Neural progenitor cell (in vitro differentiated cells): ENCODE measurements around the gene CNEP1R1. TPM values are rescaled to one million over a fixed set of nuclear protein-coding genes. Genes with fewer than 3 reads are reported as not detected.

ENCODE experiments used
- DNase-seq: peaks from one replicate; pipeline ENCODE4 v3.0.0-alpha.2; 2016; ENCODE audit warnings: low spot score
- H2AFZ ChIP-seq: fragments of 200-600 bp; sonication (generic); replicated peaks from 2 replicates; pipeline ENCODE4 v1.6.1; 2016; ENCODE audit warnings: antibody characterized with exemption
- H3F3A ChIP-seq: fragments of 200-600 bp; sonication (generic); 2 replicates; pipeline ENCODE4 v1.6.1; 2016; ENCODE audit warnings: antibody characterized with exemption, low read depth
- H3K27ac ChIP-seq: fragments of 200-600 bp; sonication (generic); 2 replicates; pipeline ENCODE4 v1.5.1; 2016; ENCODE audit warnings: mild to moderate bottlenecking
- H3K27me3 ChIP-seq: fragments of 200-600 bp; sonication (generic); 2 replicates; pipeline ENCODE4 v1.6.1; 2016; ENCODE audit warnings: mild to moderate bottlenecking, moderate library complexity
- H3K36me3 ChIP-seq: fragments of 200-600 bp; sonication (generic); 2 replicates; pipeline ENCODE4 v1.5.1; 2016
- H3K4me1 ChIP-seq: fragments of 200-600 bp; sonication (generic); 2 replicates; pipeline ENCODE4 v1.6.1; 2016; ENCODE audit warnings: mixed run types
- H3K4me2 ChIP-seq: fragments of 200-600 bp; sonication (generic); 2 replicates; pipeline ENCODE4 v1.6.1; 2016
- H3K4me3 ChIP-seq: fragments of 200-600 bp; sonication (generic); 2 replicates; pipeline ENCODE4 v1.5.1; 2016
- H3K79me2 ChIP-seq: fragments of 200-600 bp; sonication (generic); 2 replicates; pipeline ENCODE4 v1.6.1; 2016; ENCODE audit warnings: low read depth
- H3K9ac ChIP-seq: fragments of 200-600 bp; sonication (generic); 2 replicates; pipeline ENCODE4 v1.6.1; 2016
- H3K9me3 ChIP-seq: fragments of 200-600 bp; sonication (generic); 2 replicates; pipeline ENCODE4 v1.5.1; 2016; ENCODE audit warnings: low read depth
- H4K20me1 ChIP-seq: fragments of 200-600 bp; sonication (generic); 2 replicates; pipeline ENCODE4 v1.6.1; 2016; ENCODE audit warnings: low read depth
- H3K27ac Mint-ChIP-seq: 3 replicates; pipeline ENCODE4 v1.8.0; 2021; ENCODE audit warnings: mixed read lengths
- H3K27me3 Mint-ChIP-seq: 2 replicates; pipeline ENCODE4 v1.8.0; 2022; ENCODE audit warnings: low read depth, mild to moderate bottlenecking, inconsistent platforms, moderate library complexity, mixed read lengths; ENCODE audit not compliant: insufficient read depth
- H3K36me3 Mint-ChIP-seq: 3 replicates; pipeline ENCODE4 v1.8.0; 2021; ENCODE audit warnings: mixed read lengths
- H3K4me1 Mint-ChIP-seq: 3 replicates; pipeline ENCODE4 v1.8.0; 2021; ENCODE audit warnings: mixed read lengths
- H3K4me3 Mint-ChIP-seq: 3 replicates; pipeline ENCODE4 v1.8.0; 2021; ENCODE audit warnings: mild to moderate bottlenecking, moderate library complexity, mixed read lengths
- H3K9me3 Mint-ChIP-seq: 3 replicates; pipeline ENCODE4 v1.8.0; 2020; ENCODE audit warnings: mixed read lengths
- CTCF ChIP-seq: fragments of 200-600 bp; sonication (generic); IDR thresholded peaks from 2 replicates; pipeline ENCODE4 v1.5.1; 2017; ENCODE audit warnings: antibody characterized with exemption, mild to moderate bottlenecking
- EZH2 ChIP-seq: fragments of 200-600 bp; sonication (generic); IDR thresholded peaks from 2 replicates; pipeline ENCODE4 v1.6.1; 2017; ENCODE audit warnings: antibody characterized with exemption, mild to moderate bottlenecking, moderate library complexity
- EZH2phosphoT487 ChIP-seq: fragments of 200-600 bp; sonication (generic); IDR thresholded peaks from 2 replicates; pipeline ENCODE4 v1.6.1; 2017; ENCODE audit warnings: antibody characterized with exemption
- total RNA-seq: library from RNA; depleted of rRNA; stranded (reverse); fragments of >200 nt; gene quantifications from 2 replicates; pipeline ENCODE4 v1.2.3, GENCODE V29; 2015; ENCODE audit warnings: low replicate concordance

The CNEP1R1 gene
- total RNA-seq, 1 donor from 2014 or later = 52.7 TPM

- no peaks in the 10 kb centered on the region for H3K4me1 ChIP-seq
- Mint-ChIP-seq H3K27ac (no peak overlapping the region), H3K4me1 (peaks cover 3% of the 10 kb centered on the region), H3K9me3 (no peaks in the 10 kb centered on the region), H3K4me3 (no peak overlapping the region), H3K27me3 (no peaks in the 10 kb centered on the region), H3K36me3 (peaks cover 4% of the 10 kb centered on the region)
- no peak for TF ChIP-seq EZH2phosphoT487
- no peak for TF ChIP-seq EZH2
- no peak for TF ChIP-seq CTCF
- no peaks in the 10 kb centered on the region for H3K27me3 ChIP-seq
- H3K36me3 ChIP-seq = peaks cover 6% of the 10 kb centered on the region
- peak overlapping the region; percentile 48 for H3K27ac ChIP-seq
- no peak for DNase-seq
- H2AFZ ChIP-seq = no peak overlapping the region
- no peak overlapping the region for H3K4me3 ChIP-seq
- no peaks in the 10 kb centered on the region for H3K79me2 ChIP-seq
- H3F3A ChIP-seq = peaks cover 10% of the 10 kb centered on the region
- no peak overlapping the region for H3K9ac ChIP-seq
- H3K9me3 ChIP-seq = no peaks in the 10 kb centered on the region
- H3K4me2 ChIP-seq = no peak overlapping the region
- H4K20me1 ChIP-seq = no peaks in the 10 kb centered on the region
These were observed 13.3 kb downstream of the CNEP1R1 start for GRCh38 chr16:50038286-50038685.

- H4K20me1 ChIP-seq = no peaks in the 10 kb centered on the region
- no peak overlapping the region for H2AFZ ChIP-seq
- Mint-ChIP-seq H3K4me1 (peaks cover 3% of the 10 kb centered on the region), H3K27ac (no peak overlapping the region), H3K36me3 (peaks cover 4% of the 10 kb centered on the region), H3K27me3 (peaks cover 3% of the 10 kb centered on the region), H3K4me3 (no peak overlapping the region), H3K9me3 (no peaks in the 10 kb centered on the region)
- no peak overlapping the region for H3K9ac ChIP-seq
- no peak overlapping the region for H3K27ac ChIP-seq
- no peaks in the 10 kb centered on the region for H3K9me3 ChIP-seq
- no peaks in the 10 kb centered on the region for H3K4me1 ChIP-seq
- H3F3A ChIP-seq = peaks cover 10% of the 10 kb centered on the region
- DNase-seq = no peak
- H3K79me2 ChIP-seq = no peaks in the 10 kb centered on the region
- no peaks in the 10 kb centered on the region for H3K27me3 ChIP-seq
- no peak overlapping the region for H3K4me3 ChIP-seq
- TF ChIP-seq EZH2phosphoT487 (no peak), CTCF (no peak), EZH2 (no peak)
- peaks cover 4% of the 10 kb centered on the region for H3K36me3 ChIP-seq
- no peak overlapping the region for H3K4me2 ChIP-seq
These were observed 13.9 kb downstream of the CNEP1R1 start for GRCh38 chr16:50038756-50039529.

GRCh38 chr16:50040018-50040417 is 15.0 kb downstream of the CNEP1R1 start:
- no peaks in the 10 kb centered on the region for H4K20me1 ChIP-seq
- no peaks in the 10 kb centered on the region for H3K4me1 ChIP-seq
- H3K27ac ChIP-seq = no peak overlapping the region
- Mint-ChIP-seq H3K27ac (no peak overlapping the region), H3K4me1 (peaks cover 3% of the 10 kb centered on the region), H3K36me3 (no peaks in the 10 kb centered on the region), H3K9me3 (no peaks in the 10 kb centered on the region), H3K4me3 (no peak overlapping the region), H3K27me3 (peaks cover 6% of the 10 kb centered on the region)
- H3K27me3 ChIP-seq = no peaks in the 10 kb centered on the region
- H3K4me3 ChIP-seq = no peak overlapping the region
- no peak for DNase-seq
- no peak overlapping the region for H2AFZ ChIP-seq
- peaks cover 4% of the 10 kb centered on the region for H3K36me3 ChIP-seq
- H3F3A ChIP-seq = peaks cover 10% of the 10 kb centered on the region
- no peak overlapping the region for H3K4me2 ChIP-seq
- no peaks in the 10 kb centered on the region for H3K79me2 ChIP-seq
- H3K9ac ChIP-seq = no peak overlapping the region
- no peak for TF ChIP-seq CTCF
- TF ChIP-seq EZH2 = no peak
- TF ChIP-seq EZH2phosphoT487 = no peak
- no peaks in the 10 kb centered on the region for H3K9me3 ChIP-seq
